ENCODE results near the gene P3H2.

Gene P3H2

DNA sequence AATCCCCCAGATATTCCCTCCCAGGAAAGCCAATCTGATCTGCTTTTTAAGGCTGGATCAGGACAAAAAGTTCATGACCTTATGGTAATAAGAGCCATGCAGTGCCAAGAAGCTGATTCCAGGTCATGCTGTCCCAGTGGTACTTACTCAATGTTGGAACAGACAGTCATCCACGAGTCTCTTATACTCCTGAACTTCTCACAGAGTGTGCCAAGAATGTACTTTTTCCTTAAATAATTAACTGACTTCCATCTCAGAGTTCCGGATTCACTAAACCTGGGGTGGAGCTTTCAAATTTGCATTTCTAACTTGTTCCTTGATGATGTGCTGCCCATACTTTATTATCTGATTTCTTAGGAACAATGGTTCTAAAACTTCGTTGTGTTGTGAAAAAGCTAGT lies 3.4 kb upstream of the P3H2 start:
- no peaks in the 10 kb centered on the region for H4K20me1 ChIP-seq (ENCODE audit: insufficient read depth)

DNA sequence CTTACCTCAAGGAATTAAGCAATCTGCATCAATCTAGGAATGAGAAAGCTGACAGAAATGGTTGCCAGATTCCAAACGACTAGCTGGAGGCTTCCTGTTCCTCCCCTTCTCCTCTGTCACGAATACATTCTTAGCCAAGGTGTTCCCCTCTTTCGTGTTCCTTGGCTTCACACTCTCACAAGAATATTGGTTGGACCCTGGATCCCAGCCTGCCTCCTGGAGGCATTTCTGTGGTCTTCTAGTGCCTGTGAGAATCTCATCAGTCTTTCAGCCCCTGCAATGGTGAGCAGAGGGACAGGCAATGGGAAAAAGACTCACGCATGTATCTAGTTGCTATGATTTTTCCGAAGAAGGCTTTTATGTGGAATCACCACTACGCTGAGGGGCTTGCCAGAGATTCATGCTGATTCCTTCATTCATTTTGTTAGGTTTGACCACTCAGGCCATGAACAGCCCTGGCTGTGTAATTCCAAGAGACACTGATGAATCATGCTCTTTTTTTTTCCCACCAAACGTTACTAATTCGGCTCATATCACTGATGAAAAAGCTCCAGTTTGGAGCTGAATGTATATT lies 1.6 kb upstream of the P3H2 start:
- Histone ChIP-seq H3K27me3 (ENCODE audit: insufficient read depth, low read depth) (peaks cover 10% of the 10 kb centered on the region), H3K36me3 (ENCODE audit: insufficient read depth) (no peaks in the 10 kb centered on the region), H3K4me1 (ENCODE audit: low read depth, poor library complexity, severe bottlenecking) (peaks cover 9% of the 10 kb centered on the region), H3K4me3 (IDR thresholded peaks at IDR 0.05; ENCODE audit: insufficient read depth, low read depth, low read length) (no peak overlapping the region), H3K27ac (no peak overlapping the region), H3K79me2 (ENCODE audit: insufficient read depth, low read depth) (no peaks in the 10 kb centered on the region), H4K20me1 (ENCODE audit: insufficient read depth) (no peaks in the 10 kb centered on the region), H2AFZ (ENCODE audit: low read depth) (no peak overlapping the region), H3K4me2 (no peak overlapping the region), H3K9ac (no peak overlapping the region)
- TF ChIP-seq CTCF (conservative IDR thresholded peaks at IDR 0.05; ENCODE audit: low read depth, low read length): no peak

More for the DNA sequence above, 3.4 kb upstream of the P3H2 start:
- H3K9ac ChIP-seq: no peak overlapping the region
- H3K4me3 ChIP-seq (IDR thresholded peaks at IDR 0.05; ENCODE audit: insufficient read depth, low read depth, low read length): no peak overlapping the region
- no peaks in the 10 kb centered on the region for H3K36me3 ChIP-seq (ENCODE audit: insufficient read depth)
- H3K4me2 ChIP-seq: no peak overlapping the region
- peaks cover 10% of the 10 kb centered on the region for H3K27me3 ChIP-seq (ENCODE audit: insufficient read depth, low read depth)
- H2AFZ ChIP-seq (ENCODE audit: low read depth): no peak overlapping the region
- peaks cover 9% of the 10 kb centered on the region for H3K4me1 ChIP-seq (ENCODE audit: low read depth, poor library complexity, severe bottlenecking)
- TF ChIP-seq CTCF (conservative IDR thresholded peaks at IDR 0.05; ENCODE audit: low read depth, low read length): no peak
- H3K27ac ChIP-seq: no peak overlapping the region
- no peaks in the 10 kb centered on the region for H3K79me2 ChIP-seq (ENCODE audit: insufficient read depth, low read depth)

DNA sequence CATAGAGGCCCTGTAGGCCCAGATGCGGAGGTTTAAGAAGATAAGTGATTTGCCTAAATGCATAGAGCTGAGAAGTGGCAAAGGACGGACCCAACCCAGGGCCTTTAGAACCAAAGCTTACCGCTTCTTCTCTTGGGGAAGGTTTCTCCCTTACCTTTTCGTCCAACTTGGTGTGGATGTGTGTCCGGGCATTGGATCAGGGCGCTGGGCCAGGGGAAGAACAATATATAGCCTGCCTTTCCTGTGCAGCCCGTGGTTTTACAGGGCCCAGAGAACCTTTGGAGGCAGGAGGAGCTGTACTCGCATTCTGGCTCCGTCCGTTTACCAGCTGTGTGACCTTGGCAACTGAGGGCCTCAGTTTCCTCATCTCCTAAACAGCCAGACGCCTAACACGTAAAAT lies 686 bp upstream of the P3H2 start:
- Histone ChIP-seq H4K20me1 (ENCODE audit: insufficient read depth) (no peaks in the 10 kb centered on the region), H2AFZ (ENCODE audit: low read depth) (0 out of 2 replicates have a peak overlapping the region, but pooled peaks have one; percentile 92), H3K4me1 (ENCODE audit: low read depth, poor library complexity, severe bottlenecking) (peaks cover 9% of the 10 kb centered on the region), H3K4me3 (IDR thresholded peaks at IDR 0.05; ENCODE audit: insufficient read depth, low read depth, low read length) (no peak overlapping the region), H3K9ac (no peak overlapping the region), H3K36me3 (ENCODE audit: insufficient read depth) (no peaks in the 10 kb centered on the region), H3K79me2 (ENCODE audit: insufficient read depth, low read depth) (no peaks in the 10 kb centered on the region), H3K27ac (no peak overlapping the region), H3K4me2 (peak overlapping the region; percentile 76; the same call in 1 of the 2 replicates), H3K27me3 (ENCODE audit: insufficient read depth, low read depth) (peaks cover 10% of the 10 kb centered on the region)
- TF ChIP-seq CTCF (conservative IDR thresholded peaks at IDR 0.05; ENCODE audit: low read depth, low read length): no peak

- H3K9ac ChIP-seq: peak overlapping the region; percentile 2; the same call in 1 of the 2 replicates
- H3K79me2 ChIP-seq (ENCODE audit: insufficient read depth, low read depth): no peaks in the 10 kb centered on the region
- TF ChIP-seq CTCF (conservative IDR thresholded peaks at IDR 0.05; ENCODE audit: low read depth, low read length): 0 out of 2 replicates have a peak, but pooled peaks have one; percentile 6
- H4K20me1 ChIP-seq (ENCODE audit: insufficient read depth): no peaks in the 10 kb centered on the region
- H2AFZ ChIP-seq (ENCODE audit: low read depth): peak overlapping the region; percentile 92; the same call in 1 of the 2 replicates
- peak overlapping the region; percentile 76 for H3K4me2 ChIP-seq
- peaks cover 9% of the 10 kb centered on the region for H3K4me1 ChIP-seq (ENCODE audit: low read depth, poor library complexity, severe bottlenecking)
- no peaks in the 10 kb centered on the region for H3K36me3 ChIP-seq (ENCODE audit: insufficient read depth)
- H3K27me3 ChIP-seq (ENCODE audit: insufficient read depth, low read depth): peaks cover 10% of the 10 kb centered on the region
- peak overlapping the region; percentile 49 for H3K4me3 ChIP-seq (IDR thresholded peaks at IDR 0.05; ENCODE audit: insufficient read depth, low read depth, low read length)
- H3K27ac ChIP-seq: no peak overlapping the region
Measured at GRCh38 chr3:190121061-190121377, 322 bp upstream of the P3H2 start.

Data from KMS-11 (cell line).